Suprapubic skin (tissue), 4 donors: Measurements from ENCODE around the gene MYO18A. TPM values are rescaled to one million over a fixed set of nuclear protein-coding genes. Genes with fewer than 3 reads are reported as not detected.
A peak's percentile ranks its signal among the peaks of the same experiment; 100 is the strongest.

Source experiments
- DNase-seq, 2 donors: peaks; one replicate each; pipeline ENCODE4 v3.0.0-alpha.2; 2019; ENCODE audit warnings: low spot score in 2 of 2
- H3K27ac ChIP-seq: fragments of 200-600 bp; sonication (generic); one replicate; pipeline ENCODE4 v1.5.1; 2019
- H3K27me3 ChIP-seq: fragments of 200-600 bp; sonication (generic); one replicate; pipeline ENCODE4 v1.5.1; 2019
- H3K36me3 ChIP-seq: fragments of 200-600 bp; sonication (generic); one replicate; pipeline ENCODE4 v1.5.1; 2019
- H3K4me1 ChIP-seq: fragments of 200-600 bp; sonication (generic); one replicate; pipeline ENCODE4 v1.5.1; 2019
- H3K4me3 ChIP-seq: fragments of 200-600 bp; sonication (generic); one replicate; pipeline ENCODE4 v1.5.1; 2019; ENCODE audit warnings: mild to moderate bottlenecking
- H3K9me3 ChIP-seq: fragments of 200-600 bp; sonication (generic); one replicate; pipeline ENCODE4 v1.5.1; 2019
- EP300 ChIP-seq: sonication (generic); formaldehyde crosslinking; IDR thresholded peaks from one replicate; pipeline ENCODE4 v1.6.1; 2017; ENCODE audit warnings: antibody characterized with exemption
- POLR2A ChIP-seq, 2 donors: fragments of 450-650 bp; IDR thresholded peaks; one replicate each; pipeline ENCODE4 v1.6.1; 2017; ENCODE audit warnings: antibody characterized with exemption in 2 of 2, mild to moderate bottlenecking in 2 of 2, moderate library complexity in 2 of 2
- POLR2AphosphoS5 ChIP-seq, 3 donors: sonication (generic); formaldehyde crosslinking; IDR thresholded peaks; one replicate each; pipeline ENCODE4 v1.6.1; 2017; ENCODE audit warnings: antibody characterized with exemption in 3 of 3
- WGBS: methylation state at CpG from one replicate; pipeline ENCODE4 v1.1.5; 2018; 5-methylcytosine and 5-hydroxymethylcytosine counted together
- total RNA-seq, 4 donors: library from RNA; depleted of rRNA; stranded (reverse); fragments of >200 nt; gene quantifications; one replicate each; pipeline ENCODE4 v1.1.0, GENCODE V29; 2016
- TF ChIP-seq, protein P1 (sequence below), 2 donors: fragments of 200-600 bp in 1 of 2; fragments of 450-650 bp in 1 of 2; sonication (generic) in 1 of 2; IDR thresholded peaks; one replicate each; pipeline ENCODE4 v1.5.1; 2016 to 2019; ENCODE audit warnings: antibody characterized with exemption in 2 of 2, mild to moderate bottlenecking in 1 of 2, moderate library complexity in 1 of 2

The MYO18A gene
- total RNA-seq, 4 donors from 2014 or later = 87.6 to 253 (median 106) TPM

- Histone ChIP-seq H3K27ac (peak overlapping the region; percentile 72), H3K9me3 (no peaks in the 10 kb centered on the region), H3K4me1 (peaks cover 56% of the 10 kb centered on the region), H3K36me3 (no peaks in the 10 kb centered on the region), H3K4me3 (peak overlapping the region; percentile 42), H3K27me3 (no peaks in the 10 kb centered on the region)
- TF ChIP-seq EP300 = no peak
- TF ChIP-seq POLR2A (IDR thresholded peaks at IDR 0.05) = peak in 1 of 2 donors; percentile 26
- WGBS = 1% methylated on average over 11 of the region's 14 CpGs
- peak; percentile 90 to 92 for DNase-seq
Observed at GRCh38 chr17:29140051-29140621, 40.1 kb downstream of the MYO18A start.

- DNase-seq = no peak
- Histone ChIP-seq H3K4me3 (peak overlapping the region; percentile 42), H3K9me3 (no peaks in the 10 kb centered on the region), H3K36me3 (no peaks in the 10 kb centered on the region), H3K4me1 (peaks cover 51% of the 10 kb centered on the region), H3K27ac (peak overlapping the region; percentile 72), H3K27me3 (no peaks in the 10 kb centered on the region)
- 38% methylated on average over 9 of the region's 13 CpGs for WGBS
- no peak for TF ChIP-seq POLR2AphosphoS5 (IDR thresholded peaks at IDR 0.05)
- TF ChIP-seq POLR2A (IDR thresholded peaks at IDR 0.05) = no peak
- TF ChIP-seq EP300 = no peak
Observed at GRCh38 chr17:29138971-29139691, 41.1 kb downstream of the MYO18A start.

- Histone ChIP-seq H3K27me3 (no peaks in the 10 kb centered on the region), H3K27ac (no peak overlapping the region), H3K9me3 (no peaks in the 10 kb centered on the region), H3K4me1 (peaks cover 49% of the 10 kb centered on the region), H3K36me3 (no peaks in the 10 kb centered on the region), H3K4me3 (peak overlapping the region; percentile 42)
- WGBS = 82% methylated on average over 13 of the region's 13 CpGs
- no peak for TF ChIP-seq POLR2A (IDR thresholded peaks at IDR 0.05)
- TF ChIP-seq, protein P1, sequence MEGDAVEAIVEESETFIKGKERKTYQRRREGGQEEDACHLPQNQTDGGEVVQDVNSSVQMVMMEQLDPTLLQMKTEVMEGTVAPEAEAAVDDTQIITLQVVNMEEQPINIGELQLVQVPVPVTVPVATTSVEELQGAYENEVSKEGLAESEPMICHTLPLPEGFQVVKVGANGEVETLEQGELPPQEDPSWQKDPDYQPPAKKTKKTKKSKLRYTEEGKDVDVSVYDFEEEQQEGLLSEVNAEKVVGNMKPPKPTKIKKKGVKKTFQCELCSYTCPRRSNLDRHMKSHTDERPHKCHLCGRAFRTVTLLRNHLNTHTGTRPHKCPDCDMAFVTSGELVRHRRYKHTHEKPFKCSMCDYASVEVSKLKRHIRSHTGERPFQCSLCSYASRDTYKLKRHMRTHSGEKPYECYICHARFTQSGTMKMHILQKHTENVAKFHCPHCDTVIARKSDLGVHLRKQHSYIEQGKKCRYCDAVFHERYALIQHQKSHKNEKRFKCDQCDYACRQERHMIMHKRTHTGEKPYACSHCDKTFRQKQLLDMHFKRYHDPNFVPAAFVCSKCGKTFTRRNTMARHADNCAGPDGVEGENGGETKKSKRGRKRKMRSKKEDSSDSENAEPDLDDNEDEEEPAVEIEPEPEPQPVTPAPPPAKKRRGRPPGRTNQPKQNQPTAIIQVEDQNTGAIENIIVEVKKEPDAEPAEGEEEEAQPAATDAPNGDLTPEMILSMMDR (IDR thresholded peaks at IDR 0.05) = no peak
- TF ChIP-seq POLR2AphosphoS5 (IDR thresholded peaks at IDR 0.05) = no peak
- TF ChIP-seq EP300 = no peak
- no peak for DNase-seq
Observed at GRCh38 chr17:29138184-29138955, 41.8 kb downstream of the MYO18A start.

DNA sequence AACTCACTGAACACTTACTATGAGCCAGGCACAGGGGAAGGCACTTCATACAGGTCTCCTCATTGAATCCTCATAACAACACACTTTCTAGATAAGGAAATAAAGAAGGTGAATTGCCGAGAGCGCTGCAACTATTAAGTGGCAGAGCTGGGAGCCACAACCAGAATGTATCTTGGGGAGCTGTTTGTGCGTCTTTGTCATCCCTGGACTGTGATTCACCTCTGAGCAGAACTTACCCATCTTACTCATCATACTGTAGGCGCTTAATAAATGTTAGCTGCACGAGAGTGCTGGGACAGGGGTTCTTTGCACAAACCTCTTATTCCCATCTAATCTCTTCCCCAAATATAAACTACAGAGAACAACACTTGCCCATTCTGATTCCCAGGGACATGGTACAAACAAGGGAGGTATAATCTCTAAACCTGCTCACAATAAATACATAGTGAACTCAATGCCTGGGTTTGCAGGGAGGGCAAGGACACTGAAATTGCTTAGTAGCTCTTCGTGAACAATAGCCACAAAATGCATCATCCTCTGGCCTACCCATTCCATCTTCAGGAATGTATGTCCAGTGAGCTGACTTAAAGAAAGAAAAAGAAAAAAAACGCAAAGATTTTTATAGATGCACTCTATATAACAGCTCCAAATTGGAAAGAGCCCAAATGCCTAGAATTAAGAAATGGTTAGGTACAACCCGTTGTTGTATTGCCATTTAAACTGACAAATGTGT, 43.0 kb downstream of the MYO18A start:
- H3K36me3 ChIP-seq = no peaks in the 10 kb centered on the region
- H3K9me3 ChIP-seq = no peaks in the 10 kb centered on the region
- H3K27me3 ChIP-seq = no peaks in the 10 kb centered on the region
- no peak overlapping the region for H3K4me3 ChIP-seq
- WGBS = 82% methylated on average over 8 of the region's 8 CpGs
- H3K27ac ChIP-seq = no peak overlapping the region
- TF ChIP-seq, protein P1 (IDR thresholded peaks at IDR 0.05) = no peak
- TF ChIP-seq POLR2AphosphoS5 (IDR thresholded peaks at IDR 0.05) = no peak
- no peak for DNase-seq
- peaks cover 53% of the 10 kb centered on the region for H3K4me1 ChIP-seq

DNA sequence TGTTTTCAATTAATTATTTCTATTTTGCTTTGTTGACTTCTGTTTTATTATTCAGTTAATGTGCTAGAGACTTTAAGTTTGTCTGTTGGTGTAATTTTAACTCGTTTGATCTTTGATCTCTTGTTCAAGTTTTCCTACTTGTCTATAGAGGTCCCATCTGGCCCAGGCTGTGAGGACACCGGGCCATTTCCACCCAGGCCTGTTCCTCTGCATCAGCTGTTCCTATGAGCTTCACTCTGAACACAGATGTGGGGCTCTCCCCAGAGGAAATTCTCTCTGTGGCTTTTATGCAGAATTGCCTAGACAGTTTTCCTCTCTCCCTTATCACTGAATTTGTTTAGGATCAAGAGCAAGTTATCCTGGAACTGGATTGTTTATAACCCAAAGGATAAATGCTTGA, 44.7 kb downstream of the MYO18A start:
- no peak overlapping the region for H3K4me3 ChIP-seq
- no peak for DNase-seq
- H3K27me3 ChIP-seq = no peaks in the 10 kb centered on the region
- WGBS = 55% methylated on average over 2 of the region's 2 CpGs
- no peak for TF ChIP-seq POLR2A (IDR thresholded peaks at IDR 0.05)
- H3K36me3 ChIP-seq = no peaks in the 10 kb centered on the region
- peaks cover 39% of the 10 kb centered on the region for H3K4me1 ChIP-seq
- H3K27ac ChIP-seq = no peak overlapping the region
- no peaks in the 10 kb centered on the region for H3K9me3 ChIP-seq

DNA sequence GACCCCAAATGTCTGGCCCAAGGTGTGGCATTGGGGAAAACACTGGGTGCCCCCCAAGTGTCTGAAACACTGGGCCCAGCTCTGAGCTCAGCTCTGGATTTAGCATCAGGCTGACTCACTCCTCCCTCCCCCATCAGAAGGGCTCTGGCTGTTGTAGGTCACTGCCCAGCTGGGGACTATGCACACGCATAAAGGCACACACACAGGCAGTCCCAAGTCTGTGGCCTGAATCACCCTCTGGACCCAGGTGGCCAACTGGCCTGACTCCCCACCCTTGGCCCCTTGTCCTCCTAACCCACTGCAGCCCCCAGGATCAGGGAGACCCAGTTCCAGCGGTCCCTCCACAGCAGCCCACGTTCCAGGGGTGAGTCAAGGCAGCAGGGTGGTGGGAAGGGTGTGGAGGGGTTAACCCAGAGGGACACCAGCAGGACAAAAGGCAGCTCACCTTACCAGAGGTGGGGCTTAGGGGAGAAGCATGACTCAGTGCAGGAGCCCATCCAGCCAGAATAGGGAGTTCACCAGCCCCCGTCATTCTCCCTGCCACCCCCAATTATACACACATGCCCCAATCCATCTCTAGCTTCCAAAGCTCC, 47.0 kb downstream of the MYO18A start:
- peaks cover 3% of the 10 kb centered on the region for H3K36me3 ChIP-seq
- H3K9me3 ChIP-seq = no peaks in the 10 kb centered on the region
- DNase-seq = no peak
- H3K27me3 ChIP-seq = no peaks in the 10 kb centered on the region
- 40% methylated on average over 1 of the region's 4 CpGs for WGBS
- no peak overlapping the region for H3K4me3 ChIP-seq
- no peak for TF ChIP-seq POLR2A (IDR thresholded peaks at IDR 0.05)
- peaks cover 17% of the 10 kb centered on the region for H3K4me1 ChIP-seq
- H3K27ac ChIP-seq = peak overlapping the region; percentile 49
